Epithelial cell of prostate (primary cell): ENCODE results near the gene ZNF280D.
"Not testable (repeated sequence)": the region's sequence is repeated elsewhere in the genome, so short reads cannot be mapped to it uniquely, and the experiment has no call there.

ENCODE experiments used
- DNase-seq: peaks from one replicate; pipeline ENCODE4 v3.0.0-alpha.2; 2011; ENCODE audit warnings: low read depth, low spot score
- H3K27ac ChIP-seq: fragments of 450-650 bp; 2 replicates; pipeline ENCODE4 v1.5.1; 2017; ENCODE audit warnings: mild to moderate bottlenecking

Gene ZNF280D

GRCh38 chr15:56733136-56734012, at the start of gene ZNF280D:
TSS of gene ZNF280D (minus strand) at chr15:56733509. CDS start at chr15:56707109, 26,400 bp downstream.
- DNase-seq = peak; percentile 31
- peak within 1 kb of the TSS; percentile 78 for H3K27ac ChIP-seq

GRCh38 chr15:56782306-56782705, 49.0 kb upstream of the ZNF280D start:
- H3K27ac ChIP-seq = no peak overlapping the region
- no peak for DNase-seq

- DNase-seq = no peak
- no peak overlapping the region for H3K27ac ChIP-seq
Observed at GRCh38 chr15:56781666-56782065, 48.4 kb upstream of the ZNF280D start.

- not testable (repeated sequence) for DNase-seq
Observed at GRCh38 chr15:56780102-56780725, 46.9 kb upstream of the ZNF280D start.

GRCh38 chr15:56779449-56779848, 46.1 kb upstream of the ZNF280D start:
- not testable (repeated sequence) for DNase-seq, H3K27ac ChIP-seq

More at GRCh38 chr15:56780102-56780725, 46.9 kb upstream of the ZNF280D start:
- H3K27ac ChIP-seq = not testable (repeated sequence)

- no peak overlapping the region for H3K27ac ChIP-seq
- no peak for DNase-seq
Observed at GRCh38 chr15:56778761-56779160, 45.5 kb upstream of the ZNF280D start.

- H3K27ac ChIP-seq = no peak overlapping the region
- DNase-seq = no peak
Observed at GRCh38 chr15:56776839-56777238, 43.5 kb upstream of the ZNF280D start.

- H3K27ac ChIP-seq = no peak overlapping the region
- no peak for DNase-seq
Observed at GRCh38 chr15:56775641-56776040, 42.3 kb upstream of the ZNF280D start.

GRCh38 chr15:56774356-56774755, 41.0 kb upstream of the ZNF280D start:
- H3K27ac ChIP-seq = no peak overlapping the region
- no peak for DNase-seq

- DNase-seq = no peak
- H3K27ac ChIP-seq = no peak overlapping the region
Observed at GRCh38 chr15:56772868-56773639, 39.7 kb upstream of the ZNF280D start.

- H3K27ac ChIP-seq = no peak overlapping the region
Observed at GRCh38 chr15:56770173-56770572, 36.9 kb upstream of the ZNF280D start.

GRCh38 chr15:56767315-56767714, 34.0 kb upstream of the ZNF280D start:
- DNase-seq = no peak
- no peak overlapping the region for H3K27ac ChIP-seq

More at GRCh38 chr15:56770173-56770572, 36.9 kb upstream of the ZNF280D start:
- DNase-seq = no peak

GRCh38 chr15:56765251-56765650, 31.9 kb upstream of the ZNF280D start:
- no peak overlapping the region for H3K27ac ChIP-seq
- no peak for DNase-seq

- H3K27ac ChIP-seq = no peak overlapping the region
- no peak for DNase-seq
Observed at GRCh38 chr15:56763141-56763895, 30.0 kb upstream of the ZNF280D start.

GRCh38 chr15:56760186-56760585, 26.9 kb upstream of the ZNF280D start:
- DNase-seq = no peak
- H3K27ac ChIP-seq = peak overlapping the region; percentile 27

- peak overlapping the region; percentile 27 for H3K27ac ChIP-seq
- peak; percentile 65 for DNase-seq
Observed at GRCh38 chr15:56759450-56759845, 26.1 kb upstream of the ZNF280D start.

- DNase-seq = no peak
- H3K27ac ChIP-seq = peak overlapping the region; percentile 27
Observed at GRCh38 chr15:56758770-56759449, 25.6 kb upstream of the ZNF280D start.

GRCh38 chr15:56757875-56758274, 24.6 kb upstream of the ZNF280D start:
- no peak overlapping the region for H3K27ac ChIP-seq
- DNase-seq = no peak

GRCh38 chr15:56754772-56755370, 21.6 kb upstream of the ZNF280D start:
- DNase-seq = no peak
- no peak overlapping the region for H3K27ac ChIP-seq
